Activated T-helper 2 cell treated with anti-CD3 and anti-CD28 coated beads, Interferon-gamma antibody, Interleukin-2, Interleukin-4, amounts not matched to agents 10 μg/mL and 5 μg/mL and 100 μg/mL, durations not matched to agents 14 hours and 24 hours and 36 hours (primary cell): ENCODE measurements around the gene PAM. TPM values are rescaled to one million over a fixed set of nuclear protein-coding genes. Genes with fewer than 3 reads are reported as not detected.

Experiments
- DNase-seq: peaks from one replicate; pipeline ENCODE4 v3.0.0; 2021; ENCODE audit warnings: low spot score
- H3K27ac Mint-ChIP-seq: one replicate; pipeline ENCODE4 v1.8.0; 2021; ENCODE audit warnings: mixed read lengths
- H3K27me3 Mint-ChIP-seq: one replicate; pipeline ENCODE4 v1.8.0; 2021; ENCODE audit warnings: low read depth, mixed read lengths
- H3K36me3 Mint-ChIP-seq: one replicate; pipeline ENCODE4 v1.8.0; 2021; ENCODE audit warnings: low read depth, mixed read lengths
- H3K4me1 Mint-ChIP-seq: one replicate; pipeline ENCODE4 v1.8.0; 2021; ENCODE audit warnings: low read depth, mixed read lengths
- H3K4me3 Mint-ChIP-seq: one replicate; pipeline ENCODE4 v1.8.0; 2021; ENCODE audit warnings: low read depth, mild to moderate bottlenecking, moderate library complexity, mixed read lengths
- H3K9me3 Mint-ChIP-seq: one replicate; pipeline ENCODE4 v1.8.0; 2021; ENCODE audit warnings: mixed read lengths
- intact Hi-C: fragments of 100-400 bp; cut with micrococcal nuclease; formaldehyde crosslinking; loops from one replicate; pipeline ENCODE4 v1.15.1; 2023
- total RNA-seq: library from RNA; stranded (reverse); gene quantifications from 2 replicates; pipeline ENCODE4 v1.2.3, GENCODE V29; 2022

Gene PAM
- total RNA-seq, 1 donor from 2014 or later, result 48.0 TPM

DNA sequence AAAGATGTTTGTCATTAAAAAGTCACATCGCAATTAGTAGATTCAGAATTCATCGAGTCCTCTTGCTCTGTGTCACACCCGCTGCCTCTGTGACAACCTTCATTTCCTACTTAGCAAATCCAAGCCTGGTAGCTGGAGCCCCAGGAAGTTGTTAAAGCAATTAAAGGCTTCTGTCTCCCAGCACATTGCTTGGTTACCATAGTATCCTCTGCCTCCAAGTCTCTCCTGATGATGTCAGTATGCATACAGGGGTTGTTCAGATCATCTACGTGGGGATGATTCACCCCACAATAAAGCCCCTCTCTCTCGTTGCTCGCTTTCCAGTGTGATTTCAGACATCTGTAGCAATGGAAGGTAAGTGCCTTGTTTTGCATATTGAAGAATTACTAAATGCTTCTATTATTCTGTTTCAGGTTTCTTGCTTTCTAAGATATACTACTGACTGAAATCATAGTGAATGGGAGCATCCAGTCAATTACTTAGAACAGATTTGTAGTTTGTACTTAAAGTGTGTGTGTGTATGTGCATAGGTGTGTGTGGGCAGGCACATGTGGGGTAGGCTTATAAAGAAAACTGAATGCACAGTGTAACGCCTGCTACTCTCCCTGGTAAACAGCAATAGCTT lies 52.9 kb downstream of the PAM start:
- intact Hi-C loops, result no loop called here
- Mint-ChIP-seq H3K27me3 (no peaks in the 10 kb centered on the region), H3K9me3 (no peaks in the 10 kb centered on the region), H3K27ac (no peak overlapping the region), H3K4me1 (peaks cover 4% of the 10 kb centered on the region), H3K4me3 (no peak overlapping the region), H3K36me3 (no peaks in the 10 kb centered on the region)
- DNase-seq, result no peak

DNA sequence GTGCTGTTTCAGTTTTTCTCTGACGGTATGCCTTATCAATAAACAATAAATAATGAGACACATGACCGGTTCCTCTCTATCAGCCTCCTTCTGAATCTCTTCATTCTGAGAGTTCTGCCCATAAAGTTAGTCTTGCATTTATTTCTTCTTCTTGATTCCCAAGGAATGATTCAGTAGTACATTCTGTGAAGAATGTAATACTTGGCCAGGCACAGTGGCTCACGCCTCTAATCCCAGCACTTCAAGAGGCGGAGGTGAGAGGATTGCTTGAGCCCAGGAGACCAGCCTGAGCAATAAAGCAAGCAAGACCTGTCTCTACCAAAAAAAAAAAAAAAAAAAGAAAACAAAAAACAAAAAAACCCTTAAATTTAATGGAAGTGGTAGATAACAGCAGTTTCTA lies 53.9 kb downstream of the PAM start:
- H3K4me3 Mint-ChIP-seq, result no peak overlapping the region
- H3K4me1 Mint-ChIP-seq, result peaks cover 4% of the 10 kb centered on the region
- DNase-seq, result no peak
- intact Hi-C loops, result no loop called here
- H3K27me3 Mint-ChIP-seq, result no peaks in the 10 kb centered on the region
- H3K9me3 Mint-ChIP-seq, result no peaks in the 10 kb centered on the region
- no peak overlapping the region for H3K27ac Mint-ChIP-seq
- no peaks in the 10 kb centered on the region for H3K36me3 Mint-ChIP-seq

DNA sequence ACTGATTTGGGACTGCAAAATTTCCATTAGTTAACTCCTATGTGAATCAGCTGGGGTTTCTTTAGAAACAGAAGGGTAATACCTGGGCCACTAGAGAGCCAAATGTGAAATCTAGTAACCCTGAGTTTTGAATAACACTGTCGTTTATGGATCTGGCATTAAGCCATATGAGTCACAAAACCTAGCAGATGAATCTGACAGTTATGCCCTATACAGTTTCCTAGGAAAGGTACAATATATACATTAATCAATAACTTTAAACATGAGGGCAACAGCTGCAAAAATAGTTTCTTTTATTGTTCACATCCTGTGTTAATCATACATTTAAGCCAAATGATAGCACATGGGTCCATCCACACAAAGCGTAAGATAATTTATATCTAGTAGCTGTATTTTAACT lies 56.9 kb downstream of the PAM start:
- Mint-ChIP-seq H3K4me1 (peaks cover 20% of the 10 kb centered on the region), H3K36me3 (no peaks in the 10 kb centered on the region), H3K9me3 (no peaks in the 10 kb centered on the region), H3K4me3 (no peak overlapping the region), H3K27me3 (no peaks in the 10 kb centered on the region), H3K27ac (no peak overlapping the region)
- intact Hi-C loops, result no loop called here
- DNase-seq, result no peak

- H3K27ac Mint-ChIP-seq, result no peak overlapping the region
- intact Hi-C loops, result no loop called here
- no peak overlapping the region for H3K4me3 Mint-ChIP-seq
- H3K4me1 Mint-ChIP-seq, result peaks cover 18% of the 10 kb centered on the region
- H3K36me3 Mint-ChIP-seq, result no peaks in the 10 kb centered on the region
- H3K9me3 Mint-ChIP-seq, result no peaks in the 10 kb centered on the region
- no peak for DNase-seq
- no peaks in the 10 kb centered on the region for H3K27me3 Mint-ChIP-seq
Observed at GRCh38 chr5:102813740-102814139, 58.6 kb downstream of the PAM start.

DNA sequence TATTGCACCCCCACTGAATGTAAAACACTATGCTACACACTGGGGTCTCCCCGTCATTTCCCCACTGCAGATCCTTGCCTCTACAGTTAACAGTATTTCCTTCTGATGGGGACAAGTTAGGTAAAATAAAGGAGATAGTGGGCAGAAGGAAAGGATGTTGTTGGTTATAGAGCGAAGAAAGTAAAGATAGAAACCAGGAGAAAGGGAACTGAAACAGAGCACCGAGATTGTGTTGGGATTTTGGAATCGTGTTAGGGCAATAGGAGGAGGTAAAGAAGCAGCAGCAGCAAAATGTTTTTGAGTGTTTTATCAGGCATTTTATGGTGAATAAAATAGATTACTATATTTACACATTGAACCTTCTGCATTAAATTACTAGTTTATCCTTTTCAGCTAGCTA lies 60.0 kb downstream of the PAM start:
- H3K27ac Mint-ChIP-seq, result no peak overlapping the region
- no peak overlapping the region for H3K4me3 Mint-ChIP-seq

DNA sequence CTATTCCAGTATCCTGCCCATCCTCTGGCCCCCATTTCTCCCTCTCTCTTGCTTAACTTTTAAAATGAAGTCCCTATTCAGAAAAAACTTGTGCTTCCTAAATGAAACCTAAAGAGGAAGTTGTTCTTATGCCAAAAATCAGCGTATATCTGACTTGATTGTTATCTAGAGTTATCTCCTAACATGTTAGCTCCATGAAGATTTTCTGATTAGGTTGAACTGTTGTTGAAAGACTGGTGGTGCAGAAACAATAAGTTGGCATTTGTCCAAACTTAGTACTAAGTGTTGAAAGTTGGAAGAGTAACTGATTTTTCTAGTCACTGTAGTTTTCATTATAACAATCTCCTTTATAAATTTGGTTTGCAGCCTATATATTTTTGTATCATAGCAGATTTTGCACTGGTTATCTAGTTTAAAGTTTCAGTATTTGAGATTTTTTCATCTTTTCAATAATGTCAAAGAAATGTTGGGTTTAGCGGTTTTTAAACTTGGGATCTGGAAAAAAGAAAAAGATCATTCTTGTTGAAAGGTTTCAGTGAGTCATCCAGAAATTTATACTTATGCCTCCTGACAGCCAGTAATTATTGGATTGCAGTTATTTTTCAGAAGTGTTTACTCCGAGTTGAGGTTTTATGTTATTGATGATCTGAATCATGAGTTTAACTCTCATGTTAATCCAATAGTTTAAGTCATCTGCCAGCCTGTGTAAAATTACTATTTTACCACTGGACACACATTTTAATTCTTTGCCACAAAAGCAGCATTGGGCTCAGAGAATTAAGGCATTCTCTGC lies 60.6 kb downstream of the PAM start:
- Mint-ChIP-seq H3K4me3 (no peak overlapping the region), H3K27ac (no peak overlapping the region), H3K9me3 (no peaks in the 10 kb centered on the region), H3K27me3 (no peaks in the 10 kb centered on the region), H3K4me1 (peaks cover 18% of the 10 kb centered on the region), H3K36me3 (no peaks in the 10 kb centered on the region)
- intact Hi-C loops, result no loop called here
- DNase-seq, result no peak

More for the DNA sequence above, 60.0 kb downstream of the PAM start:
- intact Hi-C loops, result no loop called here
- H3K36me3 Mint-ChIP-seq, result no peaks in the 10 kb centered on the region
- peaks cover 18% of the 10 kb centered on the region for H3K4me1 Mint-ChIP-seq
- DNase-seq, result no peak
- H3K9me3 Mint-ChIP-seq, result no peaks in the 10 kb centered on the region
- H3K27me3 Mint-ChIP-seq, result no peaks in the 10 kb centered on the region

GRCh38 chr5:102818345-102818744 lies 63.2 kb downstream of the PAM start:
- Mint-ChIP-seq H3K27me3 (no peaks in the 10 kb centered on the region), H3K36me3 (no peaks in the 10 kb centered on the region), H3K9me3 (no peaks in the 10 kb centered on the region), H3K27ac (no peak overlapping the region), H3K4me3 (no peak overlapping the region), H3K4me1 (peaks cover 18% of the 10 kb centered on the region)
- DNase-seq, result no peak
- intact Hi-C loops, result no loop called here

GRCh38 chr5:102818934-102819333 lies 63.8 kb downstream of the PAM start:
- Mint-ChIP-seq H3K4me1 (peaks cover 18% of the 10 kb centered on the region), H3K27me3 (no peaks in the 10 kb centered on the region), H3K4me3 (no peak overlapping the region), H3K9me3 (no peaks in the 10 kb centered on the region), H3K27ac (no peak overlapping the region), H3K36me3 (no peaks in the 10 kb centered on the region)
- DNase-seq, result no peak
- intact Hi-C loops, result no loop called here

DNA sequence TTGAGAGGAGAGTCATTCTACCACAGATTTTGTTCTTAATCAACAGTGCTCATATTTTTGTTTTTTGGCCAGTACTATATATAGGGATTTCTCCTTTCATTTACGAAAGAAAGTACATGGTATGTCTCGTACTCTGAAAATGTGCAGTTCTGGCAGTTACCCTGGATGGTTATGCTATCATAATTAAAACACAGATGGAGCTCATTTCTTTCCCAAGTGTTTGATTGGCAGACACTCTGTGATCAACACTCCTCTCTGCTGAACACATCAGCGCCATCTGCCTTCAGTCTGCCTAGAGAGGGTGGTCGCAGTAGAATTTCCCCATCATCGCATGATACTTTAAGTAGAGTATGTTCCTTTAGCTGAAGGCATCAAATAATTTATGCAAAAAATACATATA lies 64.5 kb downstream of the PAM start:
- no peak overlapping the region for H3K27ac Mint-ChIP-seq
- H3K4me3 Mint-ChIP-seq, result no peak overlapping the region

DNA sequence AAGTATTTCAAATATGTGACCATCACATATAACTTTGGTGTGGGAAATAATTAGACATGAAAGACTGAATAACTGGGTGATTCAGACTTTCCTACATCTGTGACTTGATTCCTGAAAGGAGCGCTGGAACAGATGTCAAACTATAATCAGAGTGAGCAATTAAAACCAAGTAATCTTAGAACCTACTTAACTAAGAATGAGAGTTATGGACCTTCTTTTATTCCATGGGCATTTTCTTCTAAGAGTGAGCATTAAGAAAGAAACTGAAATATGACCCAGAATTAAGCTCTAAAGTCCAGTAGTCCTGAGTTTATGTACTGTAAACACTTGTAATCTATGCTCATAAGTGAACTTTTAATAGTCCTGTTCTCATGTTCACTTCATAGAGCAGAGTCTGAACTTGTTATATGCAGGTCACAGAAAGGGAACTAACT lies 68.4 kb downstream of the PAM start:
- no peaks in the 10 kb centered on the region for H3K36me3 Mint-ChIP-seq

More for the DNA sequence above, 64.5 kb downstream of the PAM start:
- H3K27me3 Mint-ChIP-seq, result no peaks in the 10 kb centered on the region
- peaks cover 18% of the 10 kb centered on the region for H3K4me1 Mint-ChIP-seq
- intact Hi-C loops, result no loop called here
- no peaks in the 10 kb centered on the region for H3K36me3 Mint-ChIP-seq
- H3K9me3 Mint-ChIP-seq, result no peaks in the 10 kb centered on the region
- no peak for DNase-seq

GRCh38 chr5:102826629-102827028 lies 71.5 kb downstream of the PAM start:
- intact Hi-C loops, result no loop called here
- no peak for DNase-seq
- H3K36me3 Mint-ChIP-seq, result no peaks in the 10 kb centered on the region
- H3K27me3 Mint-ChIP-seq, result no peaks in the 10 kb centered on the region
- H3K27ac Mint-ChIP-seq, result no peak overlapping the region
- H3K4me3 Mint-ChIP-seq, result no peak overlapping the region
- H3K9me3 Mint-ChIP-seq, result no peaks in the 10 kb centered on the region
- H3K4me1 Mint-ChIP-seq, result peaks cover 3% of the 10 kb centered on the region

More for the DNA sequence above, 68.4 kb downstream of the PAM start:
- no peaks in the 10 kb centered on the region for H3K9me3 Mint-ChIP-seq
- intact Hi-C loops, result no loop called here
- H3K27ac Mint-ChIP-seq, result no peak overlapping the region
- DNase-seq, result no peak
- H3K27me3 Mint-ChIP-seq, result no peaks in the 10 kb centered on the region
- H3K4me3 Mint-ChIP-seq, result no peak overlapping the region
- H3K4me1 Mint-ChIP-seq, result peaks cover 3% of the 10 kb centered on the region

- intact Hi-C loops, result no loop called here
- Mint-ChIP-seq H3K36me3 (no peaks in the 10 kb centered on the region), H3K27me3 (no peaks in the 10 kb centered on the region), H3K27ac (no peak overlapping the region), H3K4me3 (no peak overlapping the region), H3K4me1 (peaks cover 14% of the 10 kb centered on the region), H3K9me3 (no peaks in the 10 kb centered on the region)
- DNase-seq, result no peak
Observed at GRCh38 chr5:102830241-102830640, 75.1 kb downstream of the PAM start.

DNA sequence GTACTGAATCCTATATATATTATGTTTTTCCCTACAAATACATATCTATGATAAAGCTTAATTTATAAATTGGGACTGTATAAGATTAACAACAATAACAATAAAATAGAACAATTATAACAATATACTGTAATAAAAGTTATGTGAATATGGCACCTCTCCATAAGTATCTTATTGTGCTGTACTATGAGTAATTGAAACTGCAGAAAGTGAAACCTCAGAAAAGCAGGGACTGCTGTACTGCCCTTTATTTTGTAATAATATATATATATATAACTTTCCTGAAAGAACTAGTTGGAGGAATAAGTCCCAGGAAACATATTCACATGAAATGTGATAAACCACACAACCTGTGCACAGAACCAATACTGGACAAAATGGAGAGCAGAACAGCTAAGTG lies 77.3 kb downstream of the PAM start:
- no peak overlapping the region for H3K4me3 Mint-ChIP-seq
- intact Hi-C loops, result no loop called here
- no peaks in the 10 kb centered on the region for H3K36me3 Mint-ChIP-seq
- no peak for DNase-seq
- H3K4me1 Mint-ChIP-seq, result peaks cover 11% of the 10 kb centered on the region
- H3K27me3 Mint-ChIP-seq, result no peaks in the 10 kb centered on the region
- H3K9me3 Mint-ChIP-seq, result no peaks in the 10 kb centered on the region
- H3K27ac Mint-ChIP-seq, result no peak overlapping the region
